K562 (cell line): ENCODE measurements around the gene ZNHIT2. TPM values are rescaled to one million over a fixed set of nuclear protein-coding genes. Genes with fewer than 3 reads are reported as not detected.

Experiments
- ATAC-seq: fragments of 200-7000 bp; cut with Tn5 transposase; 3 replicates; pipeline ENCODE4 v1.9.1; 2020; ENCODE audit warnings: moderate library complexity
- BruUV-seq: library from RNA; stranded (reverse); fragments of 400-500 nt; replicated peaks from 2 replicates; lab custom pipeline; 2021; lab: Mats Ljungman, UMichigan
- CTCF ChIA-PET: fragments of 300-600 bp; formaldehyde crosslinking; extraction: SDS; loops from one replicate; lab custom pipeline; 2021; ENCODE audit warnings: low intra/inter-chr PET ratio; lab: Yijun Ruan, JAX
- POLR2A ChIA-PET: fragments of 300-600, 350-650 bp; sonication (Branson Sonifier 250); formaldehyde crosslinking; extraction: SDS; loops from one replicate; lab custom pipeline; 2021; ENCODE audit warnings: antibody characterized with exemption, inconsistent platforms; lab: Yijun Ruan, JAX
- DNase-seq, 4 experiments: peaks; one replicate each; pipeline versions ENCODE4 v3.0.0 to v3.0.0-alpha.2; 2011 to 2018; ENCODE audit warnings: low spot score in 3 of 4, mixed read lengths in 3 of 4; ENCODE audit errors: extremely low read depth in 1 of 4
- FAIRE-seq: peaks from 2 replicates; lab custom pipeline; 2011; peaks lifted over from hg19 to GRCh38; lab: Jason Lieb, UNC
- H2AFZ ChIP-seq: 2 replicates; pipeline ENCODE4 v1.6.0; 2011; ENCODE audit warnings: low read depth, low read length, control low read depth, inconsistent platforms
- H3K27ac ChIP-seq: fragments of 200-600 bp; 3 replicates; pipeline ENCODE4 v1.8.0; 2011; ENCODE audit warnings: low read depth, mild to moderate bottlenecking, control low read depth, inconsistent platforms, low read length, moderate library complexity, mixed read lengths; ENCODE audit errors: extremely low read depth
- H3K27me3 ChIP-seq, 2 experiments: fragments of 300-600 bp in 1 of 2; 2 replicates in 1 of 2; 3 replicates in 1 of 2; pipeline versions ENCODE4 v1.6.0 to v1.8.0; 2011; ENCODE audit warnings: inconsistent platforms in 2 of 2, low read length in 2 of 2, mild to moderate bottlenecking in 1 of 2, mixed read lengths in 1 of 2, moderate library complexity in 1 of 2; ENCODE audit not compliant: control insufficient read depth in 2 of 2, insufficient read depth in 2 of 2
- H3K36me3 ChIP-seq: fragments of 300-600 bp; 3 replicates; pipeline ENCODE4 v1.8.0; 2011; ENCODE audit warnings: mild to moderate bottlenecking, low read length, inconsistent platforms; ENCODE audit not compliant: control insufficient read depth, insufficient read depth
- H3K4me1 ChIP-seq, 2 experiments: fragments of 200-600 bp in 1 of 2; replicated peaks in 1 of 2; 2 replicates in 1 of 2; 3 replicates in 1 of 2; pipeline versions ENCODE4 v1.5.1 to v1.8.0; 2011; ENCODE audit warnings: inconsistent platforms in 2 of 2, low read length in 2 of 2, mild to moderate bottlenecking in 1 of 2, mixed read lengths in 1 of 2, moderate library complexity in 1 of 2; ENCODE audit not compliant: control insufficient read depth in 2 of 2, insufficient read depth in 2 of 2
- H3K4me2 ChIP-seq: 2 replicates; pipeline ENCODE4 v1.6.1; 2011; ENCODE audit warnings: low read length, control low read depth, inconsistent platforms, mixed read lengths; ENCODE audit not compliant: insufficient read depth
- H3K4me3 ChIP-seq: fragments of 200-600 bp; sonication (generic), shearing (Covaris generic); 2 replicates; pipeline ENCODE4 v1.5.1; 2016; ENCODE audit warnings: control low read depth, inconsistent platforms
- H3K79me2 ChIP-seq: fragments of 200-600 bp; 3 replicates; pipeline ENCODE4 v1.8.0; 2011; ENCODE audit warnings: low read length, inconsistent platforms; ENCODE audit not compliant: control insufficient read depth, insufficient read depth
- H3K9ac ChIP-seq, 2 experiments: 2 replicates each; pipeline versions ENCODE4 v1.6.0 to v1.6.1; 2011; ENCODE audit warnings: low read depth in 2 of 2, low read length in 2 of 2, control low read depth in 1 of 2, inconsistent platforms in 1 of 2, mild to moderate bottlenecking in 1 of 2, mixed read lengths in 1 of 2; ENCODE audit not compliant: insufficient read depth in 1 of 2
- H3K9me1 ChIP-seq: one replicate; pipeline ENCODE4 v1.6.0; 2011; ENCODE audit warnings: inconsistent platforms, mild to moderate bottlenecking, low read length, moderate library complexity; ENCODE audit not compliant: control insufficient read depth, insufficient read depth
- H3K9me3 ChIP-seq: replicated peaks from 2 replicates; pipeline ENCODE4 v1.5.1; 2011; ENCODE audit warnings: low read depth, low read length, inconsistent platforms; ENCODE audit not compliant: control insufficient read depth, insufficient read depth
- H4K20me1 ChIP-seq: replicated peaks from 2 replicates; pipeline ENCODE4 v1.6.1; 2011; ENCODE audit warnings: low read length, inconsistent platforms, mixed read lengths; ENCODE audit not compliant: control insufficient read depth, insufficient read depth
- ARID1B ChIP-seq: fragments of 450-650 bp; IDR thresholded peaks from 2 replicates; pipeline ENCODE4 v1.6.1; 2016; ENCODE audit warnings: antibody characterized with exemption, mild to moderate bottlenecking, inconsistent platforms
- CEBPG ChIP-seq, 3 experiments: fragments of 200-800 bp in 1 of 3; sonication (Bioruptor generic) in 1 of 3; sonication (generic) in 1 of 3; formaldehyde crosslinking in 1 of 3; IDR thresholded peaks in 2 of 3; conservative IDR thresholded peaks in 1 of 3; 2 replicates each; pipeline versions ENCODE4 v1.6.1 to v1.8.0; 2016 to 2022; ENCODE audit warnings: missing compliant biosample characterization in 2 of 3, missing genetic modification characterization in 2 of 3, mild to moderate bottlenecking in 1 of 3, missing genetic modification reagents in 1 of 3
- NEUROD1 ChIP-seq: fragments of 150-350 bp; IDR thresholded peaks from 2 replicates; pipeline ENCODE4 v1.6.1; 2014; ENCODE audit warnings: borderline replicate concordance, low read length, low read depth; ENCODE audit not compliant: partially characterized antibody
- POLR2A ChIP-seq: fragments of 450-650 bp; conservative IDR thresholded peaks from 2 replicates; pipeline ENCODE4 v1.6.1; 2016
- POLR2G ChIP-seq: fragments of 200-400 bp; formaldehyde crosslinking; IDR thresholded peaks from 2 replicates; pipeline ENCODE4 v1.6.1; 2017; ENCODE audit warnings: low read depth, mild to moderate bottlenecking, antibody characterized with exemption, low read length, moderate library complexity
- ZNF133 ChIP-seq: fragments of 250-450 bp; sonication (Bioruptor Pico); IDR thresholded peaks from 2 replicates; pipeline ENCODE4 v1.4.0; 2020; ENCODE audit warnings: mild to moderate bottlenecking
- WGBS: fragments of 100-300 bp; shearing (Covaris generic); methylation state at CpG from one replicate; pipeline ENCODE4 v1.1.6; 2016; ENCODE audit warnings: low coverage, mixed read lengths; ENCODE audit not compliant: insufficient coverage; ENCODE audit errors: missing lambda C conversion rate; 5-methylcytosine and 5-hydroxymethylcytosine counted together
- in situ Hi-C: fragments of 300-500 bp; cut with MboI; formaldehyde crosslinking; loops from 4 replicates; pipeline ENCODE4 v1.15.0; 2018; ENCODE audit warnings: inconsistent platforms, mixed read lengths
- intact Hi-C: fragments of 100-400 bp; cut with micrococcal nuclease; formaldehyde crosslinking; loops from 2 replicates; pipeline ENCODE4 v1.14.2; 2022
- polyA plus RNA-seq, 8 experiments: library from polyadenylated mRNA; depleted of rRNA in 4 of 8; stranded (reverse) in 5 of 8; unstranded in 3 of 8; fragments of >200 nt; fragmentation: Nextera tagmentation in 2 of 8; fragmentation: Illumina TruSeq in 1 of 8; extraction: Ambion mirVana in 2 of 8; extraction: Trizol in 1 of 8; gene quantifications; 2 replicates each; pipeline versions ENCODE4 v1.2.1 to v1.2.3, GENCODE V29; 2011 to 2014; ENCODE audit warnings: inconsistent platforms in 1 of 8, missing spikeins in 1 of 8
- total RNA-seq, 7 experiments: library from RNA; depleted of rRNA in 6 of 7; stranded (reverse); fragments of >200 nt in 6 of 7; fragmentation: Illumina TruSeq in 2 of 7; extraction: Trizol in 2 of 7; gene quantifications; 2 replicates each; pipeline versions ENCODE4 v1.2.1 to v1.2.3, GENCODE V29; 2011 to 2021; ENCODE audit warnings: low replicate concordance in 1 of 7
- TF ChIP-seq, protein P1 (sequence below): sonication (generic); formaldehyde crosslinking; IDR thresholded peaks from 2 replicates; pipeline ENCODE4 v1.8.0; 2022; ENCODE audit warnings: mild to moderate bottlenecking, missing genetic modification reagents
- TF ChIP-seq, protein P2 (sequence below): sonication (generic); IDR thresholded peaks from 2 replicates; pipeline ENCODE4 v1.6.1; 2016
- TF ChIP-seq, protein P3 (sequence below): sonication (generic); formaldehyde crosslinking; IDR thresholded peaks from 2 replicates; pipeline ENCODE4 v1.9.0; 2022; ENCODE audit warnings: mild to moderate bottlenecking, missing genetic modification reagents
- TF ChIP-seq, protein P4 (sequence below): sonication (generic); formaldehyde crosslinking; IDR thresholded peaks from 2 replicates; pipeline ENCODE4 v1.8.0; 2022; ENCODE audit warnings: missing genetic modification reagents, mild to moderate bottlenecking, borderline replicate concordance
- TF ChIP-seq, protein P5 (sequence below), 2 experiments: IDR thresholded peaks; 2 replicates each; pipeline ENCODE4 v1.6.1; 2012; ENCODE audit warnings: improper control_type of control experiment in 2 of 2, low read depth in 2 of 2, low read length in 2 of 2, borderline replicate concordance in 1 of 2

The ZNHIT2 gene
- total and polyA plus RNA-seq, 9 of the 15 experiments (the other 6 are each of a cell fraction or from before 2014, with no cell fraction given) = 0.08 to 39.0 (median 2.5) TPM

DNA sequence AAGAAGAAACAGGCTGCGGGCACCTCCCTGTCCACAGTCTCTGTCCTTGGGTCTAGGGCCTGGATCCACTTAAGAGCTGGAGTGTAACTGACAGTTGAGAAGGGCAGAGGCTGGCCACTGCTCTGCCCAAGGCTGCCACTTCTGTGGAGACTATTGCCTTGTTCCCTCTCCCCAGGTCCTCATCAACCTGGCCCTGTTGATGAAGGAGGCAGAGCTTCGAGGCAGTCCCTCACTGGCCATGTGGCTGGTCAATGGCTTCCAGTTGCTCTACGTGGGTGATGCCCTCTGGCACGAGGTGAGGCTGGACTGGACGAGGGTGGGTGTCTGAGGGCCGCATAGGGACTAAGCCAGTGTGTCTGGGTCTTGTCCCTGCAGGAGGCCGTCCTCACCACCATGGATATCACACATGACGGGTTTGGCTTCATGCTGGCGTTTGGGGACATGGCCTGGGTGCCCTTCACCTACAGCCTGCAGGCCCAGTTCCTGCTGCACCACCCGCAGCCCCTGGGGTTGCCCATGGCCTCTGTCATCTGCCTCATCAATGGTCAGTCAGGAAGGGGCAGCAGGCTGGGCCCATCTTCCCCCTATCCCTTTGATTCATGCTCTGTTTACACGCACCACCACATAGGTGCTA lies 2.8 kb downstream of the ZNHIT2 start:
- intact Hi-C loops (loop anchor here (5.0 to 10.0 kb wide), 3 partner anchors 200 to 267 kb away; partner anchors contain the start of gene CDC42EP2), in situ Hi-C loops (no loop called here)
- Histone ChIP-seq H3K4me3 (no peak overlapping the region), H3K4me2 (no peak overlapping the region), H3K36me3 (peaks cover 41% of the 10 kb centered on the region), H2AFZ (no peak overlapping the region), H3K27me3 (no peaks in the 10 kb centered on the region), H3K9ac (0 out of 4 replicates have a peak overlapping the region, but pooled peaks of 1 of the 2 experiments have one; percentile 12), H3K4me1 (peaks cover 31 to 66% of the 10 kb centered on the region in 2 experiments), H3K27ac (no peak overlapping the region), H3K79me2 (peaks cover 28% of the 10 kb centered on the region), H4K20me1 (no peaks in the 10 kb centered on the region), H3K9me1 (no peaks in the 10 kb centered on the region), H3K9me3 (no peaks in the 10 kb centered on the region)
- POLR2A ChIA-PET = interaction anchor here (0.6 to 1.7 kb wide), 7 partner anchors 16 to 371 kb away, joined by 3 to 4 read pairs (median 3); partner anchors contain the start of genes SF1 and SPDYC
- FAIRE-seq (no peak), DNase-seq (no peak), ATAC-seq (no peak)
- no TSS peak for BruUV-seq
- CTCF ChIA-PET = no interaction called here
- 86% methylated on average over 11 of the region's 11 CpGs for WGBS
- TF ChIP-seq POLR2G (peak; percentile 67), ARID1B (no peak), CEBPG (CRISPR knock-in tag; IDR thresholded peaks at IDR 0.05) (no peak; the same call in 1 of the 2 replicates), CEBPG (tag; conservative IDR thresholded peaks at IDR 0.05 in 1 of 2, IDR thresholded peaks at IDR 0.05 in 1 of 2) (no peak), POLR2A (0 out of 2 replicates have a peak, but pooled peaks have one; percentile 4), NEUROD1 (no peak), ZNF133 (no peak)
- TF ChIP-seq, protein P1, sequence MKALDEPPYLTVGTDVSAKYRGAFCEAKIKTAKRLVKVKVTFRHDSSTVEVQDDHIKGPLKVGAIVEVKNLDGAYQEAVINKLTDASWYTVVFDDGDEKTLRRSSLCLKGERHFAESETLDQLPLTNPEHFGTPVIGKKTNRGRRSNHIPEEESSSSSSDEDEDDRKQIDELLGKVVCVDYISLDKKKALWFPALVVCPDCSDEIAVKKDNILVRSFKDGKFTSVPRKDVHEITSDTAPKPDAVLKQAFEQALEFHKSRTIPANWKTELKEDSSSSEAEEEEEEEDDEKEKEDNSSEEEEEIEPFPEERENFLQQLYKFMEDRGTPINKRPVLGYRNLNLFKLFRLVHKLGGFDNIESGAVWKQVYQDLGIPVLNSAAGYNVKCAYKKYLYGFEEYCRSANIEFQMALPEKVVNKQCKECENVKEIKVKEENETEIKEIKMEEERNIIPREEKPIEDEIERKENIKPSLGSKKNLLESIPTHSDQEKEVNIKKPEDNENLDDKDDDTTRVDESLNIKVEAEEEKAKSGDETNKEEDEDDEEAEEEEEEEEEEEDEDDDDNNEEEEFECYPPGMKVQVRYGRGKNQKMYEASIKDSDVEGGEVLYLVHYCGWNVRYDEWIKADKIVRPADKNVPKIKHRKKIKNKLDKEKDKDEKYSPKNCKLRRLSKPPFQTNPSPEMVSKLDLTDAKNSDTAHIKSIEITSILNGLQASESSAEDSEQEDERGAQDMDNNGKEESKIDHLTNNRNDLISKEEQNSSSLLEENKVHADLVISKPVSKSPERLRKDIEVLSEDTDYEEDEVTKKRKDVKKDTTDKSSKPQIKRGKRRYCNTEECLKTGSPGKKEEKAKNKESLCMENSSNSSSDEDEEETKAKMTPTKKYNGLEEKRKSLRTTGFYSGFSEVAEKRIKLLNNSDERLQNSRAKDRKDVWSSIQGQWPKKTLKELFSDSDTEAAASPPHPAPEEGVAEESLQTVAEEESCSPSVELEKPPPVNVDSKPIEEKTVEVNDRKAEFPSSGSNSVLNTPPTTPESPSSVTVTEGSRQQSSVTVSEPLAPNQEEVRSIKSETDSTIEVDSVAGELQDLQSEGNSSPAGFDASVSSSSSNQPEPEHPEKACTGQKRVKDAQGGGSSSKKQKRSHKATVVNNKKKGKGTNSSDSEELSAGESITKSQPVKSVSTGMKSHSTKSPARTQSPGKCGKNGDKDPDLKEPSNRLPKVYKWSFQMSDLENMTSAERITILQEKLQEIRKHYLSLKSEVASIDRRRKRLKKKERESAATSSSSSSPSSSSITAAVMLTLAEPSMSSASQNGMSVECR (CRISPR knock-in tag) = 0 out of 2 replicates have a peak, but pooled peaks have one; percentile 47
- TF ChIP-seq, protein P2, sequence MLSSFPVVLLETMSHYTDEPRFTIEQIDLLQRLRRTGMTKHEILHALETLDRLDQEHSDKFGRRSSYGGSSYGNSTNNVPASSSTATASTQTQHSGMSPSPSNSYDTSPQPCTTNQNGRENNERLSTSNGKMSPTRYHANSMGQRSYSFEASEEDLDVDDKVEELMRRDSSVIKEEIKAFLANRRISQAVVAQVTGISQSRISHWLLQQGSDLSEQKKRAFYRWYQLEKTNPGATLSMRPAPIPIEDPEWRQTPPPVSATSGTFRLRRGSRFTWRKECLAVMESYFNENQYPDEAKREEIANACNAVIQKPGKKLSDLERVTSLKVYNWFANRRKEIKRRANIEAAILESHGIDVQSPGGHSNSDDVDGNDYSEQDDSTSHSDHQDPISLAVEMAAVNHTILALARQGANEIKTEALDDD = no peak
- TF ChIP-seq, protein P3, sequence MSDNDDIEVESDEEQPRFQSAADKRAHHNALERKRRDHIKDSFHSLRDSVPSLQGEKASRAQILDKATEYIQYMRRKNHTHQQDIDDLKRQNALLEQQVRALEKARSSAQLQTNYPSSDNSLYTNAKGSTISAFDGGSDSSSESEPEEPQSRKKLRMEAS (CRISPR knock-in tag) = peak; percentile 37
- TF ChIP-seq, protein P4, sequence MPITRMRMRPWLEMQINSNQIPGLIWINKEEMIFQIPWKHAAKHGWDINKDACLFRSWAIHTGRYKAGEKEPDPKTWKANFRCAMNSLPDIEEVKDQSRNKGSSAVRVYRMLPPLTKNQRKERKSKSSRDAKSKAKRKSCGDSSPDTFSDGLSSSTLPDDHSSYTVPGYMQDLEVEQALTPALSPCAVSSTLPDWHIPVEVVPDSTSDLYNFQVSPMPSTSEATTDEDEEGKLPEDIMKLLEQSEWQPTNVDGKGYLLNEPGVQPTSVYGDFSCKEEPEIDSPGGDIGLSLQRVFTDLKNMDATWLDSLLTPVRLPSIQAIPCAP (CRISPR knock-in tag) = no peak
- TF ChIP-seq, protein P5, sequence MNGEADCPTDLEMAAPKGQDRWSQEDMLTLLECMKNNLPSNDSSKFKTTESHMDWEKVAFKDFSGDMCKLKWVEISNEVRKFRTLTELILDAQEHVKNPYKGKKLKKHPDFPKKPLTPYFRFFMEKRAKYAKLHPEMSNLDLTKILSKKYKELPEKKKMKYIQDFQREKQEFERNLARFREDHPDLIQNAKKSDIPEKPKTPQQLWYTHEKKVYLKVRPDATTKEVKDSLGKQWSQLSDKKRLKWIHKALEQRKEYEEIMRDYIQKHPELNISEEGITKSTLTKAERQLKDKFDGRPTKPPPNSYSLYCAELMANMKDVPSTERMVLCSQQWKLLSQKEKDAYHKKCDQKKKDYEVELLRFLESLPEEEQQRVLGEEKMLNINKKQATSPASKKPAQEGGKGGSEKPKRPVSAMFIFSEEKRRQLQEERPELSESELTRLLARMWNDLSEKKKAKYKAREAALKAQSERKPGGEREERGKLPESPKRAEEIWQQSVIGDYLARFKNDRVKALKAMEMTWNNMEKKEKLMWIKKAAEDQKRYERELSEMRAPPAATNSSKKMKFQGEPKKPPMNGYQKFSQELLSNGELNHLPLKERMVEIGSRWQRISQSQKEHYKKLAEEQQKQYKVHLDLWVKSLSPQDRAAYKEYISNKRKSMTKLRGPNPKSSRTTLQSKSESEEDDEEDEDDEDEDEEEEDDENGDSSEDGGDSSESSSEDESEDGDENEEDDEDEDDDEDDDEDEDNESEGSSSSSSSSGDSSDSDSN (IDR thresholded peaks at IDR 0.05; ENCODE audit: borderline replicate concordance in 1 of 2, low read depth in 2 of 2, low read length in 2 of 2) = no peak
